HCT116 (cell line): ENCODE measurements around the gene CTNND2. TPM values are rescaled to one million over a fixed set of nuclear protein-coding genes. Genes with fewer than 3 reads are reported as not detected.

ENCODE experiments used
- ATAC-seq: fragments of 200-7000 bp; cut with Tn5 transposase; 2 replicates; pipeline ENCODE4 v1.9.1; 2020; ENCODE audit warnings: mild to moderate bottlenecking, moderate library complexity
- BruUV-seq: library from RNA; stranded (reverse); fragments of 400-500 nt; replicated peaks from 2 replicates; lab custom pipeline; 2021; lab: Mats Ljungman, UMichigan
- CTCF ChIA-PET: fragments of 300-600 bp; sonication (Branson Sonifier 250); formaldehyde crosslinking; loops from one replicate; lab custom pipeline; 2021; ENCODE audit warnings: antibody characterized with exemption; lab: Charles Lee
- POLR2A ChIA-PET: fragments of 300-600, 350-600 bp; sonication (Branson Sonifier 250); formaldehyde crosslinking; loops from one replicate; lab custom pipeline; 2021; ENCODE audit warnings: antibody characterized with exemption; lab: Charles Lee
- RAD21 ChIA-PET, 2 experiments: fragments of 300-600 bp; sonication (Branson Sonifier 250); formaldehyde crosslinking; loops; one replicate each; lab custom pipeline; 2023; ENCODE audit warnings: low total read pairs in 2 of 2; ENCODE audit not compliant: uncharacterized antibody in 2 of 2, unreplicated experiment in 2 of 2, low non-redundant PET in 1 of 2; lab: Charles Lee
- DNase-seq: peaks from one replicate; pipeline ENCODE4 v3.0.0-alpha.2; 2010; ENCODE audit warnings: low read depth, low spot score
- H2AFZ ChIP-seq: fragments of 200-600 bp; shearing (Covaris generic), sonication (generic); 2 replicates; pipeline ENCODE4 v1.6.1; 2017; ENCODE audit warnings: low read depth, mixed run types, mixed read lengths, antibody characterized with exemption, low read length; ENCODE audit not compliant: poor library complexity, severe bottlenecking
- H3K27ac ChIP-seq: 2 replicates; pipeline ENCODE4 v1.5.1; 2012; ENCODE audit warnings: low read depth, low read length
- H3K27me3 ChIP-seq: fragments of 200-600 bp; sonication (generic); 2 replicates; pipeline ENCODE4 v1.6.1; 2016; ENCODE audit warnings: mixed run types, low read length, mixed read lengths; ENCODE audit not compliant: insufficient read depth
- H3K36me3 ChIP-seq, 2 experiments: fragments of 200-500 bp in 1 of 2; fragments of 200-600 bp in 1 of 2; sonication (Bioruptor generic) in 1 of 2; sonication (generic) in 1 of 2; 2 replicates each; pipeline versions ENCODE4 v1.5.1 to v1.6.1; 2014 to 2016; ENCODE audit warnings: low read length in 2 of 2, inconsistent platforms in 1 of 2, mixed read lengths in 1 of 2, mixed run types in 1 of 2; ENCODE audit not compliant: insufficient read depth in 2 of 2, control insufficient read depth in 1 of 2
- H3K4me1 ChIP-seq, 2 experiments: fragments of 200-600 bp in 1 of 2; sonication (generic) in 1 of 2; 2 replicates each; pipeline versions ENCODE4 v1.5.1 to v1.6.1; 2012 to 2017; ENCODE audit warnings: low read length in 2 of 2, inconsistent platforms in 1 of 2, mild to moderate bottlenecking in 1 of 2, mixed read lengths in 1 of 2, mixed run types in 1 of 2, moderate library complexity in 1 of 2; ENCODE audit not compliant: insufficient read depth in 2 of 2, control insufficient read depth in 1 of 2
- H3K4me2 ChIP-seq: fragments of 200-600 bp; sonication (generic); 2 replicates; pipeline ENCODE4 v1.6.1; 2017; ENCODE audit warnings: mixed run types, low read length, mixed read lengths
- H3K4me3 ChIP-seq, 2 experiments: fragments of 200-600 bp in 1 of 2; sonication (generic) in 1 of 2; replicated peaks in 1 of 2; 2 replicates each; pipeline ENCODE4 v1.5.1; 2011 to 2016; ENCODE audit warnings: low read length in 2 of 2, control low read depth in 1 of 2, low read depth in 1 of 2, mild to moderate bottlenecking in 1 of 2, mixed read lengths in 1 of 2, mixed run types in 1 of 2
- H3K79me2 ChIP-seq: fragments of 200-600 bp; sonication (generic); 2 replicates; pipeline ENCODE4 v1.6.1; 2017; ENCODE audit warnings: mild to moderate bottlenecking, mixed run types, low read length, moderate library complexity, mixed read lengths; ENCODE audit not compliant: insufficient read depth
- H3K9ac ChIP-seq: fragments of 200-600 bp; sonication (generic); 2 replicates; pipeline ENCODE4 v1.6.1; 2016; ENCODE audit warnings: low read length, mixed read lengths
- H3K9me2 ChIP-seq: fragments of 200-600 bp; sonication (generic), shearing (Covaris generic); 2 replicates; pipeline ENCODE4 v1.6.1; 2017; ENCODE audit warnings: mixed run types, mild to moderate bottlenecking, moderate library complexity; ENCODE audit not compliant: insufficient read depth
- H3K9me3 ChIP-seq, 2 experiments: fragments of 200-500 bp in 1 of 2; fragments of 200-600 bp in 1 of 2; sonication (Bioruptor generic) in 1 of 2; sonication (generic) in 1 of 2; 2 replicates each; pipeline ENCODE4 v1.6.1; 2014 to 2017; ENCODE audit warnings: low read length in 2 of 2, mixed read lengths in 2 of 2, inconsistent platforms in 1 of 2, low read depth in 1 of 2, mild to moderate bottlenecking in 1 of 2, mixed run types in 1 of 2, moderate library complexity in 1 of 2; ENCODE audit not compliant: control insufficient read depth in 1 of 2, insufficient read depth in 1 of 2
- H4K20me1 ChIP-seq: fragments of 200-600 bp; sonication (generic), shearing (Covaris generic); 2 replicates; pipeline ENCODE4 v1.6.1; 2017; ENCODE audit warnings: mixed run types, mild to moderate bottlenecking, moderate library complexity; ENCODE audit not compliant: insufficient read depth
- ATF3 ChIP-seq: IDR thresholded peaks from 2 replicates; pipeline ENCODE4 v1.6.1; 2012
- CBX3 ChIP-seq: IDR thresholded peaks from 2 replicates; pipeline ENCODE4 v1.6.1; 2012; ENCODE audit warnings: low read depth
- EZH2phosphoT487 ChIP-seq: fragments of 200-600 bp; IDR thresholded peaks from 2 replicates; pipeline ENCODE4 v1.6.1; 2018; ENCODE audit warnings: antibody characterized with exemption, borderline replicate concordance
- JUND ChIP-seq: IDR thresholded peaks from 2 replicates; pipeline ENCODE4 v1.6.1; 2012
- POLR2A ChIP-seq: IDR thresholded peaks from 2 replicates; pipeline ENCODE4 v1.7.0; 2011; ENCODE audit warnings: borderline replicate concordance; ENCODE audit not compliant: insufficient read depth, insufficient read length; ENCODE audit errors: extremely low read depth
- REST ChIP-seq: IDR thresholded peaks from 2 replicates; pipeline ENCODE4 v1.6.1; 2012; ENCODE audit warnings: low read depth
- SIN3A ChIP-seq: IDR thresholded peaks from 2 replicates; pipeline ENCODE4 v1.6.1; 2012; ENCODE audit warnings: low read depth
- SP1 ChIP-seq: IDR thresholded peaks from 2 replicates; pipeline ENCODE4 v1.6.1; 2012; ENCODE audit warnings: low read depth
- SRF ChIP-seq: IDR thresholded peaks from 2 replicates; pipeline ENCODE4 v1.6.1; 2012; ENCODE audit warnings: low read depth
- TCF7L2 ChIP-seq: IDR thresholded peaks from 2 replicates; pipeline ENCODE4 v1.7.0; 2011; ENCODE audit warnings: borderline replicate concordance, inconsistent platforms; ENCODE audit not compliant: insufficient read depth, insufficient read length; ENCODE audit errors: extremely low read depth
- YY1 ChIP-seq: IDR thresholded peaks from 2 replicates; pipeline ENCODE4 v1.6.1; 2011; ENCODE audit warnings: low read length, low read depth, moderate library complexity, mild to moderate bottlenecking; ENCODE audit not compliant: insufficient replicate concordance; ENCODE audit errors: extremely low read depth
- ZBTB33 ChIP-seq: IDR thresholded peaks from 2 replicates; pipeline ENCODE4 v1.6.1; 2011; ENCODE audit warnings: mild to moderate bottlenecking, low read length, moderate library complexity; ENCODE audit not compliant: insufficient replicate concordance; ENCODE audit errors: extremely low read depth
- ZFX ChIP-seq: fragments of 450-650 bp; IDR thresholded peaks from 2 replicates; pipeline ENCODE4 v1.6.1; 2017
- ZNF274 ChIP-seq: fragments of 200-500 bp; sonication (Bioruptor generic); IDR thresholded peaks from 2 replicates; pipeline ENCODE4 v1.6.1; 2014; ENCODE audit warnings: mild to moderate bottlenecking, low read depth, low read length, inconsistent platforms
- intact Hi-C: fragments of 100-400 bp; cut with micrococcal nuclease; formaldehyde crosslinking; loops from 2 replicates; pipeline ENCODE4 v1.10.0; 2022
- total RNA-seq: library from RNA; stranded (reverse); gene quantifications from one replicate; pipeline ENCODE4 v1.2.1, GENCODE V29; 2021; ENCODE audit not compliant: unreplicated experiment

CTNND2 gene
- total RNA-seq, 1 experiment from 2014 or later = not detected

GRCh38 chr5:11519236-11519635 is 385.0 kb downstream of the CTNND2 start:
- ChIA-PET POLR2A (no interaction called here), CTCF (no interaction called here), RAD21 (no interaction called here)
- H3K4me3 ChIP-seq = no peak overlapping the region
- no peaks in the 10 kb centered on the region for H4K20me1 ChIP-seq
- no TSS peak for BruUV-seq
- no peak overlapping the region for H3K9ac ChIP-seq
- TF ChIP-seq ZBTB33 (no peak), JUND (no peak)
- no peaks in the 10 kb centered on the region for H3K27me3 ChIP-seq
- no peaks in the 10 kb centered on the region for H3K36me3 ChIP-seq
- ATAC-seq = no peak
- H2AFZ ChIP-seq = no peak overlapping the region
- no peak for DNase-seq
- H3K4me1 ChIP-seq = no peaks in the 10 kb centered on the region
- intact Hi-C loops = no loop called here
- peaks cover 0 to 28% of the 10 kb centered on the region in 2 experiments; a peak in 2 of 4 replicates for H3K9me3 ChIP-seq
- H3K4me2 ChIP-seq = no peak overlapping the region
- H3K79me2 ChIP-seq = no peaks in the 10 kb centered on the region
- no peaks in the 10 kb centered on the region for H3K9me2 ChIP-seq
- no peak overlapping the region for H3K27ac ChIP-seq

- RAD21 ChIA-PET = no interaction called here
- CTCF ChIA-PET = no interaction called here
Observed at GRCh38 chr5:11518676-11519075, 385.6 kb downstream of the CTNND2 start.

More at GRCh38 chr5:11518676-11519075, 385.6 kb downstream of the CTNND2 start:
- Histone ChIP-seq H2AFZ (no peak overlapping the region), H3K4me2 (no peak overlapping the region), H3K4me3 (no peak overlapping the region), H3K9me2 (no peaks in the 10 kb centered on the region), H3K4me1 (no peaks in the 10 kb centered on the region), H3K27me3 (no peaks in the 10 kb centered on the region), H3K27ac (no peak overlapping the region), H3K9me3 (peaks cover 0 to 28% of the 10 kb centered on the region in 2 experiments; a peak in 2 of 4 replicates), H4K20me1 (no peaks in the 10 kb centered on the region), H3K9ac (no peak overlapping the region), H3K79me2 (no peaks in the 10 kb centered on the region), H3K36me3 (no peaks in the 10 kb centered on the region)
- intact Hi-C loops = no loop called here
- no peak for ATAC-seq
- POLR2A ChIA-PET = no interaction called here
- no TSS peak for BruUV-seq
- no peak for DNase-seq
- TF ChIP-seq ATF3 = no peak
- TF ChIP-seq REST = no peak
- TF ChIP-seq POLR2A = no peak
- no peak for TF ChIP-seq ZNF274
- TF ChIP-seq ZFX = no peak
- no peak for TF ChIP-seq YY1
- TF ChIP-seq EZH2phosphoT487 = no peak
- TF ChIP-seq SRF = no peak
- TF ChIP-seq SIN3A = no peak
- TF ChIP-seq TCF7L2 = no peak
- TF ChIP-seq CBX3 = no peak
- TF ChIP-seq SP1 = no peak
